ENCODE data around the gene GFOD1.

GFOD1 gene

GRCh38 chr6:13427801-13428582 is 59.4 kb downstream of the GFOD1 start:
- in situ Hi-C loops (cut with MboI; ENCODE audit: low sequenced_read_pairs): no loop called here

DNA sequence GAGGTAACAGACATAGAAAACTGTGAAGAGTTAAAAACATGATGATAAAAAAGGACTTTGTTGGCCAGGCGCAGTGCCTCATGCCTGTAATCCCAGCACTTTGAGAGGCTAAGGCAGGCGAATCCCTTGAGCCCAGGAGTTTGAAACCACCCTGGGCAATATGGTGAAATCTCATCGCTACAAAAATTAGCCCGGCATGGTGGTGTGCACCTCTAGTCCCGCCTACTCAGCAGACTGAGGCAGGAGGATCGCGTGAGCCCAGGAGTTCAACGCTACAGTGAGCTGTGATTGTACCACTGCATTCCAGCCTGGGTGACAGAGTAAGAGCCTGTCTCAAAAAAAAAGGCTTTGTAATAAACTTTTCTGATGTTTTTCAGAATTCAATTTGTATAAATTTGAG is 60.1 kb downstream of the GFOD1 start:
- in situ Hi-C loops (cut with MboI; ENCODE audit: low sequenced_read_pairs): no loop called here

DNA sequence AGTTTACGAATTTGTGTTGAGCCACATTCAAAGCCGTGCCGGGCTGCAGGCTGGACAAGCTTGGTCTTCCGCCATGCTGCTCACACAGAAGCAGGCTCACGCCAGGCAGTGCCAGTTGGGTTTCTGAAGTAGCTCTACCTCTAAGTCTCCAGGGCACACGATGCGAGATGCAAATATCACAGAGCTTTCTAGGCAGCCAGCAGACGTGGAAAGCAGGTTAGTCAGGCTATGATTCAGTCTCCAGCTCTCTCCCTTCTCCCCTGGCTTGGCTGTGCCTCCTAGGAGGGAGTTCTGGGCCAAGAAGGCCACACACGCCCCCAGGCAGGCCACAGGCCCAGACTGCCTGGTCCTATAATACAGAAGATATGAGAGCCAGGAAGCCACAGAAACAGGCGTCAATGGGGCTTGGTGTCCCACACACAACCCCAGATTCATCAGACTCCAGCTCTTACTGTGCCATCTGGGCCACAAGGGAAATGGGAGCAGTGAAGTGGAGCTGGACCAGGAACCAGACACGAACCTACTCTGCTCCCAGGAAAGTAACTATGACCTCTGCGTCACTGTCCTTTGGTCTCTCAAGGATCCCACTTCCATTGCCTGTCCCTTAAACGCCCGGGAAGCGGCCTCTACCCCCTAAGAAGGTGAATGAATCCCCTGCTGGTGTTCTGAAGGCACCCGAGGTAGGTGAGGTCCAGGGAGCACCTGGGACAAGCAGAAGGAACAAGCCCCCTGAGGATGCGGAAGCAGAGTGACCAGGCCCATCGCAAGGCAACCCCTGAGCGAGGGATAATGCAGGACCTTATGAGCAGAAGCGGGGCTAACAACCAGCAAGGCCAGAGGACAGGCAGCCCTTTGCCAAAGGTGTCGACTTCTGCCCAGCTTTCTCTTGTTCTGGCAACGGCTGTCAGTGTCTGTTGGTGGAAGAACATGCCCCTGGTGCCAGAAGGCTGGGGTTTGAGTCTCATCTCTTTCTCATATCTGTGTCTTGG is 61.2 kb downstream of the GFOD1 start:
- in situ Hi-C loops (cut with MboI; ENCODE audit: low sequenced_read_pairs): no loop called here

GRCh38 chr6:13425270-13425873 is 62.0 kb downstream of the GFOD1 start:
- in situ Hi-C loops (cut with MboI; ENCODE audit: low sequenced_read_pairs): no loop called here

GRCh38 chr6:13423252-13423651 is 64.1 kb downstream of the GFOD1 start:
- in situ Hi-C loops (cut with MboI; ENCODE audit: low sequenced_read_pairs): no loop called here

DNA sequence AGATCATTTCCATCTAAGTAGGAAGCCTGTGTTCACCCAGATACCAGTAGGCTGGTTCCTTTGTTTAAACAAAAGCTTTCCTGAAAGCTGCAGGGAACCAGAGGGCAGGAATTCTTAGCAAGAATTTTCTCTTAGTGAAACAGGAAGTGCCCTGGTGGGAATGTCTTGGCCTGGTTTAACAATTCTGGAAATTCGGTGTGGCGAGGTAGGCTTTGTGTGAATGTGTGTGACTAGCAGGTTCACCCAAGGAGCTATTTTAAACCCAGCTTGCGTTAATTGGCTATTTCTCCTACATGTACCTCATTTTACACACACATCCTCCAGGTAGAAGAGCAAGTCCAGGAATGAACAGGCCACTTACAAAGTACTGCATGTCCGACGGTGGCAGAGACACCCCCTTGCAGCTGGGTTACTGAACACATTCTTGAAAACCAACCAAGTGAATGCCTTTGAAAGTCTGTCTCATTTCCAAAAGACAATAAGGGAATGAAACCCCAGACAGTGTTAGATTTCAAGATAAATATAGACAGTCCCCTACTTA is 64.6 kb downstream of the GFOD1 start:
- in situ Hi-C loops (cut with MboI; ENCODE audit: low sequenced_read_pairs): no loop called here

GRCh38 chr6:13421425-13422059 is 65.9 kb downstream of the GFOD1 start:
- in situ Hi-C loops (cut with MboI; ENCODE audit: low sequenced_read_pairs): no loop called here

DNA sequence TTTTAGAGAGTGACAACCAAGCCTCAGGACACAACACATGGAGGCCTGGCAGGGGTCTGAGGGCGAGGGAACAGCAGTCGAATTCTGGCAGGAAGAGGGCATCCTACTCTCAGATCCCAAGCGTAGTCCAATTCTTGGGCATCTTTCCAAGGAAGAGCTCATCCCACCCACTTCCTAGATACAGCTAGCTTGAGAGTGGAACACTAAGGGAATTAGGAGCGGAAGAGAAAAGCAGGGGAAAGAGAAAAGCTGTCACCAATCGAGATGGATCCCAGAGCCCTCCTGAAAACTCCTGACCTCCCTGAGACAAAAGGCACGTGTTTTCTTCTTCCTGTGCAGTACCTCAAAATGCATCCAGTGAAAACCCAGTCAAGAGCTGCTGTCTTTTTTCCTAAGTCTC is 67.1 kb downstream of the GFOD1 start:
- in situ Hi-C loops (cut with MboI; ENCODE audit: low sequenced_read_pairs): no loop called here

DNA sequence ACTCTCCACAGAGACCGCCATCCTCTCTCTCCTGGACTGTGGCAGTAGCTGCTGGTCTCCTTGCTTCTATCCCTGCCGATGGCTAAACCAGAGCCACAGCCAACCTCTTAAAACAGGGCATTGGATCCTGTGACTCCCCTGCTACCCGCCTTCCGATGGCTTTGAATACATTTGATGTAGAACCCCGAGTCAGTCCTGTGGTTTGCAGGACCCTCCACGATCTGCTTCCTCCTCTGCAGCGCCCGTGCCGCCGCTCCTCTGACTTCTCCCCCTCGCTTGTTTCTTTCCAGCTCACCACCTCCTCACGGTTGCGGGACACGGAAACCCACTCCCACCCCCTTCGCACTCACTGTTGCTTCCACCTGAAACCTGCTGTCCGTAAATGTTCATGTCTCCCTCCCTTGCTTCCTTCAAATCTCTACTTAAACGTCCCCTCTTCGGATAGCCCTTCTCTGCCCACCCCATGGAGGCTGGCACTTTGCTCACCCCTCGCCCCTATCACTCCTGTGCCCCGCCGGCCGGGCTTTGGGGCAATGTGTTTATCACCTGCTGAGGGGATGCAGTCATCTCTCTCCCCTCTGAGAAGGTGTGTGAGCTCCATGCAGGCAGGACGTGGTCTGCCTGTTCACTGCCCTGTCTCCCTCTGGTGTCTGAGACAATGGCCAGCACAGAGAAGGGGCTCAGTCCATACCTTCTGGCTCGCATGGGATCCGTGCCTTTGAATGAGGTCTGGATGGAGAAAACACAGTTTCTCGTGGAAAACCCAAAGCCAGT is 67.8 kb downstream of the GFOD1 start:
- in situ Hi-C loops (cut with MboI; ENCODE audit: low sequenced_read_pairs): no loop called here

DNA sequence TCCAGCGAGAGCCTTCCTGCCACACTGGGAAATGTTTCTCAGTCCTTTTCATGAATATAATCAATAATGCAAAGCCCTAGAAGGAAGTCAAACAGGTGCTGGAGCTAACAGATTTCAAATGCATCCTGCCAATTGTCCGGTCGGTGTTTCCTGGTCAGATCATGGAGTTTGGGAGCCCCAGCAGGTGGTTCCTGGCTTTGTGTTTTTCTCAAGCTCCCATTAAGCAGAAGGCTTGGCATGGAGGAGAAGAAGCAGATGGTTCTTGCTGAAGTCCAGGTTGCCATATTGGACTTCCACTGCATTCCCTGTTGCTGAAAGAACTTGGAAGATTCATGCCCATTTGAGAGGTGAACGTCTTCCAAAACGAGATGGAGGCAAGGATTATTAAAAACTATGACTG is 68.6 kb downstream of the GFOD1 start:
- in situ Hi-C loops (cut with MboI; ENCODE audit: low sequenced_read_pairs): no loop called here

- in situ Hi-C loops (cut with MboI; ENCODE audit: low sequenced_read_pairs): no loop called here
Observed at GRCh38 chr6:13417954-13418353, 69.4 kb downstream of the GFOD1 start.

GRCh38 chr6:13417431-13417830 is 70.0 kb downstream of the GFOD1 start:
- in situ Hi-C loops (cut with MboI; ENCODE audit: low sequenced_read_pairs): no loop called here

DNA sequence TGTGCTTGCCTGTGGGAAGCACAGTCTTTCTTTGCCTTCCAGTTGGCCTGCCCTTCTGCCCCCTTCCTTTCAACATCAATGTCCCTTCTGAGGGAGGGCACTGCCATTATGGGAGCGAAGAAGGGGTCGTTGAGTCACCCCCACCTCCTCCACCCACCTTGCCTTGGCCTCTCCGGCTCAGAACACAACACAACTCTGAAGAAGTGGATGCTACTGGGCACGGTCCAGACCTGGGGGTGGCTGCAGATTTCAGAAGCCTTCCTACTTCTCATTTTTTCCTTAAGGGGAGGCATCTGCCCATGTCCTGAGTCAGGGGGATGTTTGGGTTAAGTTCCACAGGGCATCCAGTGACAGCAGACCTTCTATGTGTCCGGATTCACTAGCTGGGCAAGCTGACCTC is 72.1 kb downstream of the GFOD1 start:
- in situ Hi-C loops (cut with MboI; ENCODE audit: low sequenced_read_pairs): no loop called here

DNA sequence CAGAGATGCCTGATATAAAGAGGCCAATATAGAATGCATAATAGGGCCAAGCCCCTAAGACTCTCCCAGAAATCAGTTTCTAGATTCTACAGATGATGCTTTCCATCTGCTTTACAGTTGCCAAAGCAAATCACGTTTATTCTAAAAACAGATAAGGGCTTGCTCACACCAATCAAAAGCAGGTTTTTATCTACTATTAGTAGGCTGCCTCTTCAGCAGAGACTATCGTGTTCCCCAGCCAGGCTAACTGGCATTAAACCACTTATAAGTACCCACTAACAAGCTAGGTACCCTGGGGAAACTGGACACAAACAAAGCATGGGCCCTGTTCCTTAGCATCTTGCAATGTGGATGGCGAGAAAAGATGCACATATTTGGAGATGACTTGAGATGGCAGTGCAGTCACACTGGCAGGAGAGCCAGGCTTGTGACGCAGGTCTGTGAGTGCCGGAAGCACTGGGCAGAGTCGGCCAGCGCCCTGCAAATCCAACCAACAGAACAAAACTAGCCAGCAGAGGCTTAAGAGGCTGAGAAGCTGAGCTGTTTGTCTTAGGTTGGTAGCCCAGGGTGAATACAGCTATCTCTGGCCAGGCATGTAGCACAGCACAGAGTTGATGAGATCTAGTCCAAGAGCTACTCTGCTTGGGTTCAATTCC is 73.4 kb downstream of the GFOD1 start:
- in situ Hi-C loops (cut with MboI; ENCODE audit: low sequenced_read_pairs): no loop called here

DNA sequence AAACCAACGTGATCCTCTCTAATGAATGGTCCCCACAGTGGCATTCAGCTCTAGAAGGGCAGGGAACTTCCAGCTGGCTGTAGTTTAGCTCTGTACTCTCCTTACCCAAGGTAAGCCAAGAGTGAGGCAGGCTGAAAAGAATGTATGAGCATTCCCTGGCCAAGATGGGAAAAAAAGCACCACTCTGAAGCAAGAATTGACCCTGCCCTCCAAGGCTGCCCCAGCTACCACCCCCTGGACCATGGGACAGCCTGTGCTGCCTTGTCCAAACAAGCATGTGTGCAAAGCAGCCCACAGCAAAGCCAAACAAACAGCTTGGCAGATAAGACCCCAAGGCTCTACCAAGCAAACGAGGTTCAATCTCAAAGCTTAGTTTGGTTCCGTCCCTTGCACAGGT is 73.9 kb downstream of the GFOD1 start:
- in situ Hi-C loops (cut with MboI; ENCODE audit: low sequenced_read_pairs): no loop called here

- in situ Hi-C loops (cut with MboI; ENCODE audit: low sequenced_read_pairs): no loop called here
Observed at GRCh38 chr6:13412639-13413465, 74.5 kb downstream of the GFOD1 start.

DNA sequence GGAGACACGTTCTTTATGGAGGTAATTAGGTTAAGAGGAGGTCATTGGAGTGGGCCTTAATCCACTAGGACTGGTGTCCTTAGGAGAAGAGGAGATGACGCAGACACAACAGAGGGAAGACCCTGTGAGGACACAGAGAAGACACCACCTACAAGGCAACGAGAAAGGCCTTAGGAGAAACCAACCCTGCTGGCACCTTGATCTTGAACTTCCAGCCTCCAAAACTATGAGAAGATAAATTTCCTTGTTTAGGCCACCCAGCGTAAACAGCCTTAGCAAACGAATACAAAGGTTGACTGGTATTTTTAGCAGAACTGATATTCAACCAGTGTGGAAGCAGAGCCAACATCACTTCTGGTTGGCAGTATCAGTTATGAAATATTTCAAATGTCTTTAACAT is 75.2 kb downstream of the GFOD1 start:
- in situ Hi-C loops (cut with MboI; ENCODE audit: low sequenced_read_pairs): no loop called here

GRCh38 chr6:13411484-13411883 is 75.9 kb downstream of the GFOD1 start:
- in situ Hi-C loops (cut with MboI; ENCODE audit: low sequenced_read_pairs): no loop called here

DNA sequence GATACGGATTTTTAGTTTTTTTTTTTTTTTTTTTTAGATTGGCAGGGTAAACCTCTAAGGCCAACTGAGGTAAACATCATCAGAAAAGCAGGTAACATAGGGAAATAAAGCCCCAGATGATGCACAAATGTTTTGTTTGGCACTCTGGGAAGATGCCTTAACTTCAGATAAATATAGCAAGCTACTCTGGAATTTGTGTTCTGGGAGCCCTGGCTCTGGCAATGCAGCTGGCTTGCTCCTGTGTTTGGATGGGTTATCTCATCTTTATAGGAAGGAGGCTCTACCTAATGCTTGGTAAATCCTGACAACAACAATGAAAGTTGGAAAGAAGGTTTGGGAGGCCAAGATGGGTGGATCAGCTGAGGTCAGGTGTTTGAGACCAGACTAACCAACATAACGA is 77.4 kb downstream of the GFOD1 start:
- in situ Hi-C loops (cut with MboI; ENCODE audit: low sequenced_read_pairs): no loop called here

Data from HL-60/S4 treated with retinoic acid at 250 ng/mL for 4 days and 3 days (cell line).